HG03064 (cell line): ENCODE data around the gene ENSA.
"Not testable (repeated sequence)": the region's sequence is repeated elsewhere in the genome, so short reads cannot be mapped to it uniquely, and the experiment has no call there.

Experiments
- ATAC-seq: cut with Tn5 transposase; IDR thresholded peaks from one replicate; pipeline ENCODE4 v1.9.1; 2021; ENCODE audit warnings: low read depth; ENCODE audit not compliant: unreplicated experiment

ENSA gene

DNA sequence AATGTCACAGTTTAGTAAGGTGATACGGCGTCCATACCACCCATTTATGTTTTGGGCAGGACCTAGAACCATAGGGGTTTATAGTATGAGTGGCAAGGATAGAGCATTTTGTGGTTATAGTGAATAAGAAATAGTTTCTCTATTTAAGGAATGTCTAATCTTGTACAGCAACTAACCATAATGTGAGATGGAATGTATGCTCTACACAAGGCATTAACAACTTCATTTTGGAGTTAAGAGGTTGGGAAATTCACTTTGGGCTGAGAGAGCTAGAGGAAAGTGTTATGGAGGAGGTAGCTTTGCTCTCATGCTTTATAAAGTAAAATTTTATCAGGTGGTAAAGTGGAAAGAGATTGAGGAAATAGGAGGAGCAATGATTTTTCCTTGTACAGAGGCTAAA lies 47.0 kb downstream of the ENSA start:
- ATAC-seq: no peak

DNA sequence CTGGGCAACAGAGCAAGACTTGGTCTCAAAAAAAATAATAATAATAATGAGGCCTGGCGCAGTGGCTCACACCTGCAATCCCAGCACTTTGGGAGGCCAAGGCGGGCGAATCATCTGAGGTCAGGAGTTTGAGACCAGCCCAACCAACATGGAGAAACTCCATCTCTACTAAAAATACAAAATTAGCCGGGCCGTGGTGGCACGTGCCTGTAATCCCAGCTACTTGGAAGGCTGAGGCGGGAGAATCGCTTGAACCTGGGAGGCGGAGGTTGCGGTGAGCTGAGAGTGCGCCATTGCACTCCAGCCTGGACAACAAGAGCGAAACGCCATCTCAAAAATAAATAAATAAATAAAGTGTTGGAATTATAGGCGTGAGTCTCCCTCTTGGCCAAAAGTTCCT lies 47.5 kb downstream of the ENSA start:
- ATAC-seq: not testable (repeated sequence)

DNA sequence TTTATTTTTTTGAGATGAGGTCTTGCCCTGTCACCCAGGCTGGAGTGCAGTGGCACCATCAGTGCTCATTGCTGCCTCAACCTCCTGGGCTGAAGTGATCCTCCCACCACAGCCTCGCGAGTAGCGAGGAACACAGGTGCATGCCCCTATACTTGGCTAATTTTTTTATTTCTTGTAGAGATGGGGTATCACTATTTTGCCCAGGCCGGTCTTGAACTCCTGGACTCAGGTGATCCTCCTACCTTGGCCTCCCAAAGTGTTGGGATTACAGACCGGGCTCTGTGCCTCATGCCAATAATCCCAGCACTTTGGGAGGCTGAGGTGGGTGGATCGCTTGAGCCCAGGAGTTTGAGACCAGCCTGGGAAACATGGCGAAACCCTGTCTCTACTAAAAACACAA lies 48.0 kb downstream of the ENSA start:
- ATAC-seq: not testable (repeated sequence)

DNA sequence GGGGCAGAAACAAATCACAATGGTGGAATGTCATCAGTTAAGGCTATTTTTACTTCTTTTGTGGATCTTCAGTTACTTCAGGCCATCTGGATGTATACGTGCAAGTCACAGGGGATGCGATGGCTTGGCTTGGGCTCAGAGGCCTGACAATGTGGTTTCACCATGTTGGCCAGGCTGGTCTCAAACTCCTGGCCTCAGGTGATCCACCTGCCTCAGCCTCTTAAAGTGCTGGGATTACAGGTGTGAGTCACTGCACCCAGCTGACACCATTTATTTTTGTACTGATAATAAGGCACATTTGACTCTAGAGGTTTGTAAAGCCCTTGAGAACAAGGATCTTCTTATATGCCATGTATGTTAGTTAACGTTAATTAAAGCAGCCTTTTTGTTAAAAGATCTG lies 48.4 kb downstream of the ENSA start:
- not testable (repeated sequence) for ATAC-seq

DNA sequence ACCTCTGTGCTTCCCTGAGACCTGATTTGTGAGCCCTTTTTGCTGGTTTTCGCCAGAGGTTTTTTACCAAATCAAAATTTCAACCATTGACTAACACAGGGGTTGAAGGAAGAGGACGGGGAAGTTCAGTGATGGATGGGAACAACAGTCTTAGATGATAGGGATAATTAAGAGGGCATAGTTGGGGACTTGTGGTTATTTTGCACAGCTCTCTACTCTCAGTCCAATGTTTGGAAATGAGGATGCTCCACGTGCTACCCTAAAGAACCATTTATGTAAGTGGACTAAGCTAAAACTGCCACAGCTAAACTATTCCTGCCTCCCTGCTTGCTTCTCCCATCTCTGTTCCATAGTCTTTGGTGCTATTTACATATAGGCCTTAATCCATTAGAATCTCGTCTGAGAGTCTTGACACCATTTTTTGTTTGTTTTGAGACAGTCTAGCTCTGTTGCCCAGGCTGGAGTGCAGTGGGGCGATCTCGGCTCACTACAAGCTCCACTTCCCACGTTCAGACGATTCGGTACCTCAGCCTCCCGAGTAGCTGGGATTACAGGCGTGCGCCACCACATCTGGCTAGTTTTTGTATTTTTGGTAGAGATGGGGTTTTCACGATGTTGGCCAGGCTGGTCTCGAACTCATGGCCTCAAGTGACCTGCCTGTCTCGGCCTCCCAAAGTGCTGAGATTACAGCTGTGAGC lies 49.3 kb downstream of the ENSA start:
- ATAC-seq: no peak

DNA sequence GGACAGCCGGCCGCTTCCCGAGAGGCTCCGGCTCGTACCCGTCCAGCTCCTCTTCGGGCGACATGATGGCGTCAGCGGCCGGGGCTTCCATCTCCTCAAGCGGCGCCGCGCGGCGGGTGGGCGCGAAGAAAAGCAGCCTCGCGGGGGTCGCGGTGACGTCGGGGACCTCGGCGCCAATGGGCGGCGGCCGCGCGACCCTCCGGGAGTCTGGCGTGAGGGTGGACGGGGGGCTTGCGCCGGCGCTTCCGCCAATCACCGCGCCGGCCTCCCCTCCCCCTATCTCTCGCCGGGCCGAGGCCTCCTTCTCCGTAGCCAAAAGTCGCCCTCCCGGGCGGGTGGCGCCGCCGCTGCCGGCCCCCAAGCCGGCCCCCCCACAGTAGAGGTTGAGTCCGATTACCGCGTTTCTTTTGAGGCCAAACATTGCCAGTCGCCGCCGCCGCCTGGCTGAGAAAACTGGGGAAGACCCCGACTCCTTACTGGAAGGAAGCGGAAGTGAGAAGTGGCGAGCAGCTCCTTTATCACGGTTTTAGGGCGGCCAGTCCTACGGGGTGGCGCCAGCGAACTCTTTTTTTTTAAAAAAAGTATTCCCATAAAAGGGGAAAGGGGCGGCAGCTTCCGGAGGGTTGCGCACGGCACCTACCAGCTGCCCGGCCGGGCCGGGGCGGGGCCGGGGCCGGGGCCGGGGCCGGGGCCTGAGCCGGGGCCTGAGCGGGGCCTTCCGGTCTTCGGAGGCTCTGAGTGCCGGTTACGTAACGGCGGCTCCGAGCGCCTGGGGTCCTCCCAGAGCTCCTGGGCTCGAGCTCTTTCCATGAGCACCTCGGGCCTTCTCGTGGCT lies 50.1 kb downstream of the ENSA start, which contains the start of gene MCL1:
Gene MCL1 (minus strand): TSS at position 501 of the 835 bp plus-strand sequence. CDS start 80 bp downstream, at position 421.
- peak; percentile 82 for ATAC-seq

DNA sequence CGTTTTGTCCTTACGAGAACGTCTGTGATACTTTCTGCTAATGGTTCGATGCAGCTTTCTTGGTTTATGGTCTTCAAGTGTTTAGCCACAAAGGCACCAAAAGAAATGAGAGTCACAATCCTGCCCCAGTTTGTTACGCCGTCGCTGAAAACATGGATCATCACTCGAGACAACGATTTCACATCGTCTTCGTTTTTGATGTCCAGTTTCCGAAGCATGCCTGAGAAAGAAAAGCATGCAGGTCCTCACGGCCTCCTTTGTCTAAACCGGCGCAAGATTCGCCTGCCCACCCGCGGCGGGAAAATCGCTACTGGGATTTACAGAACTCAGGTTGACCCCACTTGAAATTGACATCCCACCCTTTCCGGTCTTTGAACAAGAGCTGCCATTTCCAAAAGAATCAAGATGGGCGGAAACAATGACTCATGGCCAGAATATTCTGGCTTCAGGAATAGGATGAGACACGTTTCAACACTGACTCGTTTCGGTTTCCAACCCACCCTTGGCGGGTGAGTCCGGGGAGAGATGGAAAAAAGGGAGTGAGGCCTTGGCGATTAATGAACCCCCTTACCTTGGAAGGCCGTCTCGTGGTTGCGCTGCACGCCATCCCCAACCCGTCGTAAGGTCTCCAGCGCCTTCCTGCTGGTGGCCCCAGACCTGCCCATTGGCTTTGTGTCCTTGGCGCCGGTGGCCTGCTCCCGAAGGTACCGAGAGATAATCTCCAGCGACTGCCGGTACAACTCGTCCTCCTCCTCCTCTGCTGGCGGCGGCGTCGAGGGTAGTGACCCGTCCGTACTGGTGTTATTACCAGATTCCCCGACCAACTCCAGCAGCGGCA lies 50.9 kb downstream of the ENSA start:
- peak; percentile 3 for ATAC-seq

DNA sequence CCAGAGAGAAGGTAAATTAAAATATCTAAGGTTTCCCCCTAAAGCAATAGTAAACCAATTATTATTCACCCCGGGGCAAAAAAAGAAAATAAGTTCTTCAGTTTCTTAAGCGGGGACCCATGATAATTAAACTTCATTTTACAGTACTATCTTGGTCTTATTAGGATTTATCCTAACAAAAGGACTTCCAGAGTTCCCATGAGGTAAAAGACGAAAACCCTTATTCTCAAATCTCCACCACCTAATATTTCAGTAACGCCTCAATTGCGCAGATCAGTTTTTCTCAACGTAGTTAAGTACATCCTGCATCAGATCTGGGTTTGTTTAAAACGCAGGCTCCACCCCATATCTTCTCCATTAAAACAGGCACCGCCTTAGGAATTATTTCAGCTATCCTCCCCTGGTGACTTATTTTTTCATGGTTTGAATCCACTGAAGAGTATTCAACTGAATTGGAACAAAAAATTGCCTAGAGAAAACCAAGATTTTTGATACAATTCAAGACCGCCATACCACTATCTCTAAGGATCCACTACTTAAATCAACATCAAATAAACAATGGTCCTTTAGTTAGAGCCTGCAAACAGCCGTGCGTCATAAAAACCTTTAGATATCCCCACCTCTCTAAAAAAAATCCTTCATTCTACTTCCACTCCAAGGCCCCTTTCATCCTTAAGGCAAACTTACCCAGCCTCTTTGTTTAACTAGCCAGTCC lies 51.7 kb downstream of the ENSA start:
- no peak for ATAC-seq

DNA sequence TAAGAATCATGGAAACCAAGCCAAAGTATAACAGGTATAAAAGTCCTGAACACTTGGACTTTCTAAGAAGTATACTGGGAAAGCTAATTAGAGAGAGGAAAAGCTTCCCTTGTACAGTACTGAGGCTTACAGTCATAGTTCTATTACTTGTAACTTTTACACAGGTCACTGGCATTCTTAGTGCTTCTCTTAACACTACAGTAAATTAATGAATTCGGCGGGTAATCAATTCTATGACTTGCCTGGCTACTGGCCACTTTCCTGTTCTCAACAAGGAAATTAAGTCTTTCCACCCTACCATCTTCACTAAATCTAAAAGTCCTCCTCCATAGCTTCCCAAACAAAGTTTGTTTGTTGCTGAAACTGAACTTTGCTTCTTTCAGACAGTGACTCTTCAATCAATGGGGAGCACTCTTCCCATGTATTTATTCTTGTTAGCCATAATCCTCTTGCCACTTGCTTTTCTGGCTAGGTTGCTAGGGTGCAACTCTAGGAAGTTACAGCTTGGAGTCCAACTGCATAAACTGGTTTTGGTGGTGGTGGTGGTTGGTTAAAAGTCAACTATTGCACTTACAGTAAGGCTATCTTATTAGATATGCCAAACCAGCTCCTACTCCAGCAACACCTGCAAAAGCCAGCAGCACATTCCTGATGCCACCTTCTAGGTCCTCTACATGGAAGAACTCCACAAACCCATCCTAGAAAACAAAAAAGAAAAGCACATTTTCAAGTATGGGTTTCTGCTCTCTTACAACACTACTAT lies 52.4 kb downstream of the ENSA start:
- ATAC-seq: no peak

DNA sequence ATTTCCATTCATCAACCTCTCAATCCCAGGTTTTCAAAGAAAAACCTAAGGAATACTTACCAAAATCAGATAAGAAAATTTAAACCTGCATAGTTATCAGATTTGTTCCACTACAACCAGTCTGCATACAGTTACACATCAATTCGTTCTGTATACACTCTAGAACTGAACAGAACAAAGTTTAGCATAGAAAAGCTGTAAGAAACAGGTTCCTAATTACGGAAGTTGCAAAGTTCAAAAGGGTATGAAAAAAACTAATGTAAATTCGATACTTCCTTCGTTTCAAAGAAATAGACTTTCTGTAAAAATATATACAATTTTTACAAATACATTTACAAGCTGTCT lies 53.1 kb downstream of the ENSA start:
- no peak for ATAC-seq

DNA sequence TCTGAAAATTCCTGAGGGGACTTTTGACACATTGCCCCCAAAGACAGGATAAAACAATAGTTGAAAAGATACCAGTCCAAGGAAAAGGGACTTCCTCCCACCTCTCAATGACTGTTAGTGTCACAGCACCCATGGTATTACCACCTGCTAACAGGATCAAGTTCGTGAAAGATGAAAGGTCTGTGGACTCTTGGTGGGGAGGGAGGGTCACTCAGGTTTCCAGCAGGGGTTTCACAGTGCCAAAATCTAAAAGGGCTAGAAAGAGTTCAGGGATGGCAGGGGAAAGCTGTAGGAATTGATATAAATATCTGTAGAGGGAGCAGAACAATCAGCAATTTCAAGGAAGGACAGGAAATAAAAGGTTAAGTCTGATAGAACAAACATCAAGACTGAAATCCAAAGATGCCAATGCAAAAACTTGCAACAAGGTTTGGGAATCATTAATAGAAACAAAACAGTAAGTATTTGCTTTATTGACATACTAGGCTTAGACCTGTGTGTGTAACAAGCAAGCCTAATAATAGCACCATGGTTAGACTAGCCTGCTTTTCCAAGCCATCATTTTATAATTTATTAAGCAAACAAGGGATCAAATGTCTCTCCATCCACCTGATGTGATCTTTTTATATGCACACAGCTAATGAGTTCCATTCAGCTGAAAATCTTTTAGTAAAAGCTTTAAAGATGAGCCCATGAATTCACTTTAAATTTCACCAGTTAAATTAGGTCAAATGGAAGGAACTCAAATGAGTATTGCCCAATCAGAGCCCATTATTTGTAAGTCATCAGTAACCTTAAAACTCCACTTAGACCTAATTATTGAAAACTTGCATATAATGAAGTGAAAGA lies 53.7 kb downstream of the ENSA start:
- no peak for ATAC-seq

DNA sequence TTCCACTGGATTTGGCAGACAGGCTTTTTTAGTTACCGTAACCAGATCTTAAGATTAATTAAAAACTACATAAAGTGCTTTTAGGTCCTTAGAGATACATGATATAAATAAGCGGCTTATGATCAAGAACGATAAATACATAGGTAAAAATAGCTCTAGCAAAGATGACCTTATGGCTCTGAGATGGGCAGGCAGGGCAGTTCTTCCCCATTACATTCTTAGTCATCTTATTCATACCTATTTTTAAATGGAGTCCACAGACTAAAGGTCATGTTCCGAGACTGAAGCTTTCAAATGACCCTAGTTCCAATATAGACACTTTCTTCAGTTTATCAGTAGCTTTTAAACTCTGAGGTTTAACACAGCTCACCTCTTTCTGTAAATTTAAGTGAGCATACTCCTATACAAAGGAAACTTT lies 54.3 kb downstream of the ENSA start:
- ATAC-seq: no peak

DNA sequence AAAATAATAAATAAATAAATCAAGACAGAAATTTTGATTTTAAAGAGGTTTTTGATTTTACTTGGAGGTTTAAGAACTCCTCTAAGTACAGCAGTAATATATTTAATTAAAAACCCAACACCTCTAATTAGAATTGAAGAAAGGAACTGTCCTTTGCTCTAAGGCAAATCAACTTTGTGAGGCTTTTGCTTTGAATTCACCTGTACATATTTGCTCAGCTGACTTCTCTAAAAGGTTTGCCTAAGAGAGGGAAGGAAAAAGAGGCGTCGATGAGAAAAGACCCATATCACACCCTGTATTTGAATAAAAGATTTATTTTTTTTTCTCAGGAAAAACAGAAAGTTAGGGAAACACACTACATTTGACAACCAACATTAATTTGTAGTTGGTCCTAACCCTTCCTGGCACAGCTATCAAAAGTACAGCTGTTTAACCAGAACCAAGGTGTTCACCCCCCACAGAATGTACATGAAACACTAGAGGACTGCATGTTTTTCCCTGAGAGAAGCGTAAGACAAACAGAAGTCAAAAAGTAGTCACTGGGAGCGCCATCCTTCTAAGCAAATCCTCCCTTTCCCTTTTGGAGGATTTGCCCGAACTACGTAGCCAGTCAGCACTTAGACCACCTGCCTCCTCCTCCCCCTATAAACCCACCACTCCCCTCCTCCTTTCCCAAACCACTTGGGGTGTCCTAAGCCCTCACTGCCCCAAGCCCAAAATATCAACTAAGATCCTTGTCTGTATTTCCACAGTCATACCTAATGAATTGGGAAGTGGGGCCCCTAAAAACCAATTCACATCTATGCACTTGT lies 54.9 kb downstream of the ENSA start:
- no peak for ATAC-seq

DNA sequence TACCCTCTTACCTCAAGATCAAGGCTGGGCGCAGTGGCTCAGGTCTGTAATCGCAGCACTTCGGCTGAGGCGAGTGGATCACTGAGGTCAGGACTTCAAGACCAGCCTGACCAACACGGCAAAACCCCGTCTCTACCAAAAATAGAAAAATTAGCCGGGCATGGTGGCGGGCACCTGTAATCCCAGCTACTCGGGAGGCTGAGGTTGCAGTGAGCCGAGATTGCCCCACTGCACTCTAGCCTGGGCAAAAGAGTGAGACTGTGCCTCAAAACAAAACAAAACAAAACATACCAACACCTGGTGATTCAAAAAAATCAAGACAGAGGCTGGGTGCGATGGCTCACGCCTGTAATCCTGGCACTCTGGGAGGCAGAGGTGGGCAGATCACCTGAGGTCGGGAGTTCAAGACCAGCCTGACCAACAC lies 55.8 kb downstream of the ENSA start:
- not testable (repeated sequence) for ATAC-seq

DNA sequence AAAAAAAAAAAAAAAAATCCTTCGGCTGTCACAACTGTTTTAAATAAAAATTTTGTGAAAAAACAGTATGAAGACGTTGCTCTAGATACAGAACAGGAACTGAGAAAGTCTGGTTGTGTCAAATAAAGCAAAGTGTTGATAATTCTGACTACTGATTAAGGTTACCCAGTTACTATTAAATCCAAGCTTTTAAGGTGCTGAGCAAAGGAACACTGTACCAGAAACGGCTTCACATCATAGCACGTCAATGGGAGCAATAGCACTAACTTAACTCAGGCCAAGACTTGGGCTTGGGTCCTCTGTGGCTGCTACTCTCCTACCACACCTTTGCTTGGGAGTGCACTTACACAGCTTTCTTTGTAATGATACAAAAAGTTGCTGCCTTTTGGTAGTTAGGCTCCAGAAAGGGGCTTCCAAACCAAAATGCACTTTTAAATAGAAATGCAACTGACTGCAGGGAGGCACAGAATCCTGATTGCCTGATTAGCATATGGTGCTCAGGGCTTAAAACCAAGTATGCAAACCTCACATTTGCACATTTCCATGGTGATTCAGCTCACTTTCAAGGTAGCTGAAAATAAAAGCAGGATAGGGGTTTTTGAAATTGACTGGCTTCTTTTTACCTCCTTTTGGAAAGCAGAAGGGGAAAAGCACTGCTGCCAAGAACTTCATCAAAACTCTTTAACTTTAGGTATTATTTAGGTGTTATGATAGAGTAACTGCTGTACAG lies 56.3 kb downstream of the ENSA start:
- ATAC-seq: no peak
